Measurements from ENCODE around the gene TRIM67.
"Not testable (repeated sequence)": the region's sequence is repeated elsewhere in the genome, so short reads cannot be mapped to it uniquely, and the experiment has no call there.

Gene TRIM67
- long read RNA-seq, donor 1, partial matches to known transcripts: 56 of 89 reads
- long read RNA-seq, donor 1, other reads (novel, unspliced or antisense): 33 of 89 reads
- long read RNA-seq, donor 2: 0 reads
- long read RNA-seq, donor 3: 0 reads
- long read RNA-seq, donor 4: 0 reads
- long read RNA-seq, donor 5: 0 reads
- long read RNA-seq, donor 6: 0 reads
- long read RNA-seq, donor 7: 0 reads
- long read RNA-seq, donor 8: 0 reads

DNA sequence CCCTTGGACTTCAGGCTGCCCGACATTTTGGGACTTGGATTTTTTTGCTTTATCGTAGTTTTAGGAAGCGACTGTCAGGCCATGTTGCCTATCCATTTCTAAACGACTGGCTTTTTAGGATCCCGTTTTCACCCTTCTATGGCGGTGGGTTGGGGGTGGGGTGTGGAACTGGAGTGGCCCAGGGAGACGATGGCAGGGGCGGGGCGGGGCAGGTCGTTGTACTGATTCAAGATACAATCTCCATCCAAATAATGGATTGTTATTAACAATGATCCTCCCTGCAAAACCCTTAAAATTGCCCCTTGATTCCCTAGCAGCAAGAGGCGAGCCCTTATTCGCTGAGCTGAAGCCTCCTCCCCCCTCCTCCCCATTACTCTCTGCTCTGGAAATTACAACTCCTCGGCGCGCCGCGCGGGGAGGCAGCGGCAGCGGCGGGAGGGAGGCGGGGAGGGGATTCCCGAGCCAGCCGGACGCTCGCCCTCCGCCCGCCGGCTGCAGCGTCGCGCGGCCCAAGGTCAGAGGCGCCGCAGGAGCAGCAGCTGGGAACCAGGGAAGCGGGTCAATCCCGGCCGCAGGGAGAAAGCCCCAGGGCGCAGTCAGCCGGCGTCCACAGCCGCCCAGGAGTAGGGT lies at the start of gene TRIM67:
Gene TRIM67 (plus strand): TSS at position 392 of the 630 bp plus-strand sequence. CDS start 912 bp downstream, outside the sequence.
- DNase-seq: no peak

GRCh38 chr1:231116738-231117137 lies 45.1 kb upstream of the TRIM67 start:
- no peak for DNase-seq

DNA sequence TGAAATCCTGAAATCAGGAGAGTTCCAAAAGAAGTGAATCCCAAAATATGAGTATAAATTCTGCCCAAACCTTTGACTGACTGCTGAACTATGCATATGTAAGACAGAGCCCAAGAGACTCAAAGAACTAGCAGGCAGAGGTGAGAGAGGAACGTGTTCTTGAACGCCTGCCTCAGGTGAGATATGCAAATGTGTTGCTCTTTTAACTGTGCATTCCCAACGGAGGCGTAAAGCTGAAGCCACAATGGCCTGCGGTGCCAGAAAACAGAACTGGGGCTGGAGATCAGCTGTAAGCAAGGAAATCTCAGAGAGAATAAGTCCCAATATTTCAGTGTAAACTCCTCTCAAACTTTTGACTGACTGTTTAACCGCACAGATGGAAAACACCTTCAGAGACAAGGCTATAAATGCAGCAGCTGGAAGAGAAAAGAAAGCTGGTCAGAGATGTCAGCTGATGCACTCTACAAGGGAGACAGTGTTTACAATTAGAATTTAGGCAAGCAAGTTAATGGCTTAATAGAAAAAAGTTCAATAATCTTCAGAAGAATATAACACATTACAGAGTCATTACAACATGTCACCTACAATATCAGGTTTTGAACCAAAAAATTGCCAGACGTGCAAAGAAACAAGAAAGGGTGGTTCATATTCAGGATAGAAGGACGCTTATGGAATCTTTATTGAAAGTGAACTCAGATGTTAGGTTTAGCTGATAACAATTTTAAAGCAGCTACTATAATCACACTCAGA lies 43.0 kb upstream of the TRIM67 start:
- no peak for DNase-seq

- no peak for DNase-seq
Observed at GRCh38 chr1:231121533-231121932, 40.3 kb upstream of the TRIM67 start.

GRCh38 chr1:231122143-231122542 lies 39.7 kb upstream of the TRIM67 start:
- DNase-seq: no peak

- DNase-seq: no peak
Observed at GRCh38 chr1:231124746-231125145, 37.1 kb upstream of the TRIM67 start.

GRCh38 chr1:231125972-231126580 lies 35.8 kb upstream of the TRIM67 start:
- DNase-seq: no peak

DNA sequence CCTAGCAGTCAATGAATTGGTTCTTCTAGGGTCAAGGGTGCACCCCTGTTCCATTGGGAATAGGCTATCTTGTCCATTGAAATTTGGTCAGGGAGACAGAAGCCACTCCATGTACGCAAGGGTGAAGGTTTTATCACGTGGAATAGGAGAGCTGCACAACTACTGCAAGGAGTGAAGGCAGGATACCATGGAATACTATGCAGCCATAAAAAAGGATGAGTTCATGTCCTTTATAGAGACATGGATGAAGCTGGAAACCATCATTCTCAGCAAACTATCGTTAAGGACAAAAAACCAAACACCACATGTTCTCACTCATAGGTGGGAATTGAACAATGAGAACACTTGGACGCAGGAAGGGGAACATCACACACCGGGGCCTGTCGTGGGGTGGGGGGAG lies 34.8 kb upstream of the TRIM67 start:
- not testable (repeated sequence) for DNase-seq

- DNase-seq: not testable (repeated sequence)
Observed at GRCh38 chr1:231128471-231128870, 33.4 kb upstream of the TRIM67 start.

DNA sequence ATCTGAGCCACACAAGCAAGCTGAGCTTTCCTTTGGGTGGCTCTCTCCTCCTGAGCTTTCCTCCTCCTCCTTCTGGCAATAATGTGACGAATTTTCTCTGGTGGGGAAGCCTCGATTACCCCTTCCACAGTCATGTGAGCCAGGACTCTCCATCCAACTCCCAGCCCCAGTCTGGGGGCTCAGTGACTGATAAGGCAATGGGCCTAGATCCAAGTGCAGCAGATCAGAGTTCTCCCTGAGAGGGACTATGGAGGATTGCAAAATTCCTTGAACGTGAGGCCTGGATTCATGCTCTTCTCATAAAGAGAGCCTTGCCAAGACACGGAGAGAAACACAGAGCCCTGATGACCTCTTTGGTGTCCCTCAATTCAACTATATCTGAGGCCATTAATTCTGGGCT lies 31.3 kb upstream of the TRIM67 start:
- DNase-seq: no peak

- DNase-seq: not testable (repeated sequence)
Observed at GRCh38 chr1:231132591-231132990, 29.3 kb upstream of the TRIM67 start.

DNA sequence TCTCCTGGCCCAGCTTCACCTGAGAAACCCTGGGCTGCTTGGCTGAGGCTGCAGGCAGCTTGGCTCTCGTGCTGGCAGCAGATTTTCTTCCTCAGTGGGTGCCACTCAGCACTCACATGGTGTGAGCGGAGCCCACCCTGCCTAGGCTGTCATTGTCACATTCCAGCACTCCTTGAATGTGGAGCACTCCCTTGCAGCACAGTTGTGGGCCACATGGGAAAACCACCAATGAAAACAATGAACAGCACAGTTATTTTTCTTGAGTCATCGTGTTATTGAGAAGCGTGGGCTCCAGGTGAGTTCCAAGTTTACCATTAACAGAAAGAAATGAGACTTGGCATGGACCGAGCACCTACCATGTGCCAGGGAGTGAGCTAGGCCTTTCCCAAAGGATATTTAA lies 27.2 kb upstream of the TRIM67 start:
- no peak for DNase-seq

DNA sequence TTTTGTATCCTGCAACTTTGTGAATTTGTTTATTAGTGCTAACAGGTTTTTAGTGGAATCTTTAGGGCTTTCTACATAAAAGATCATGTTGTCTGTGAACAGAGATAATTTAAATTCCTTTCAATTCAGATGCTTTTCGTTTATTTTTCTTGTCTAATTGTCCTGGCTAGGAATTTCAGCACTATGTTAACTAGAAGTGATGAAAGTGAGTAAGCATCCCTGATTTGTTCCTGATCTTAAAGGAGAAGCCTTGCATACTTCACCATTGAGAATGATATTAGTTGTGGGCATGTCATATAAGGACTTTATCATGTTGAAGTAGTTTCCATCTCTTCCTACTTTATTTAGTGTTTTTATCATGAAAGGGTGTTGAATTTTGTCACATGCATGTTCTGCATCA lies 23.6 kb upstream of the TRIM67 start:
- DNase-seq: no peak

- DNase-seq: no peak
Observed at GRCh38 chr1:231139125-231139649, 22.7 kb upstream of the TRIM67 start.

GRCh38 chr1:231139659-231140654 lies 21.9 kb upstream of the TRIM67 start:
- DNase-seq: no peak

DNA sequence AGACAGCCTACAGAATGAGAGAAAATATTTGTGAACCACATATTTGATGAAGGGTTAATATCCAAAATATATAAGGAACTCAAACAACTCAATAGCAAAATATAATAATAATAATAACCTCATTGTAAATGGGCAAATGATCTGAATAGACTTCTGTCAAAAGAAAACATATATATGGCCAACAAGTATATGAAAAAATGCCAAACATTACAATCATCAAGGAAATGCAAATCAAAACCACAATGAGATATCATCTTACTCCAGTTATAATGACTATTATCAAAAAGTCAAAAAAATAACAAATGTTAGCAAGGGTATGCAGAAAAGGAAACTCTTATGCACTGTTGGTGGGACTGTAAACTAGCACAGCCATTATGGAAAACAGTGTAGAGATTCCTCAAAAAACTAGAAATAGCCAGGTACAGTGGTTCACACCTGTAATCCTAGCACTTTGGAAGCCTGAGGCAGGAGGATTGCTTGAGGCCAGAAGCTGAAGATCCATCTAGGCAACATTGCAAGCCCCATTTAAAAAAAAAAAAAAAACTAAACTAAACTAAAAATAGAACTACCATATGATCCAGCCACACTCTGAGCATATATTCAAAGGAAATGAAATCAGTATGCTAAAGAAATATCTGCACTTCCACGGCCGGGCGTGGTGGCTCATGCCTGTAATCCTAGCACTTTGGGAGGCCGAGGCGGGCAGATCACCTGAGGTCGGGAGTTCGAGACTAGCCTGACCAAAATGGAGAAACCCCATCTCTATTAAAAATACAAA lies 17.3 kb upstream of the TRIM67 start:
- no peak for DNase-seq

DNA sequence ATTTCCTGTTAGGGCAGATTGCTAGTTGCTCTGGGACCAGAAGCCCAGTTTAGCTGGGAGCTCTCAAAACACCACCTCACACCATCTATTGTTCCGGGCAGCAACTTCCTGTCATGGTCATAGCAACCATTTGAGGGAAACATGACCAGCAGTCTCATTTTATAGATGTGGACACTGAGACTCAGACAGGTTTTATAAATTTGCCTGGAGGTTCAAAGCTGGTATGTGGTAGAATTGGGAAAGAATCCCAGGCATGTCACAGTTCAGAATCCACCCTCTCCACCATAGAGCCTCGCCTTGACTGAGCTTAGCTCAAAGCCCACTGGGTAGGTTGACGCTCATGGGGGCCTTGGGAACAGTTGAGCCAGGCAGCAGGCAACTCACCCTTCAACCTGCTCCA lies 14.0 kb upstream of the TRIM67 start:
- DNase-seq: no peak

- no peak for DNase-seq
Observed at GRCh38 chr1:231151811-231152210, 10.0 kb upstream of the TRIM67 start.

- no peak for DNase-seq
Observed at GRCh38 chr1:231153726-231154125, 8.1 kb upstream of the TRIM67 start.

DNA sequence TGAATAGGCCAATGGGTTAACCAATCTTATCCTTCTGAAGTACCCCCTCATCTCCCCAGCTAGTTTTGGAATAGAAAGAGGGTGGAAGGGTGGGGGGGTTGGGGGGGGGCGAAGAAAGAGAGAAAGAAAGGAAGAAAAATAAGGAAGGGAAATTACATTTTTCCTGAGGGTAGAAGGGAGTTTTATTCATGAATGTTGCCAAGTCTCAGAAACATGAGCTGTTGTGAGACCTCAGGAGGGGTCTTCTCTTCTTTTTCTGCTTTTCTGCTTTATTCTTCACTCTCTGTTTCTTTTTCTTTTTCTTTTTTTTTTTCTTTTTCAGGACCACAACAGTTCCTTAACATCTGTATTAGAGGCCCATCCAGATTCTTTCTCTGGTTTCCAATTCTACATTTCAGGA lies 6.0 kb upstream of the TRIM67 start:
- no peak for DNase-seq

GRCh38 chr1:231157311-231157710 lies 4.5 kb upstream of the TRIM67 start:
- DNase-seq: no peak

Measured in right kidney (tissue), 9 donors.